Esophagus (tissue), 2 donors: ENCODE results near the gene ORMDL2. TPM values are rescaled to one million over a fixed set of nuclear protein-coding genes. Genes with fewer than 3 reads are reported as not detected.
A peak's percentile ranks its signal among the peaks of the same experiment; 100 is the strongest.
"Not testable (repeated sequence)": the region's sequence is repeated elsewhere in the genome, so short reads cannot be mapped to it uniquely, and the experiment has no call there.

ENCODE experiments used
- H3K27ac ChIP-seq, 2 donors: one replicate each; pipeline ENCODE4 v1.5.1; 2013; ENCODE audit warnings: low read depth in 2 of 2, mild to moderate bottlenecking in 2 of 2, inconsistent platforms in 1 of 2, low read length in 1 of 2, moderate library complexity in 1 of 2
- H3K27me3 ChIP-seq, 2 donors: one replicate each; pipeline ENCODE4 v1.6.1; 2013; ENCODE audit warnings: low read length in 2 of 2, control low read depth in 1 of 2, mild to moderate bottlenecking in 1 of 2; ENCODE audit not compliant: insufficient read depth in 2 of 2, control insufficient read depth in 1 of 2
- H3K36me3 ChIP-seq, 2 donors: one replicate each; pipeline ENCODE4 v1.6.1; 2013; ENCODE audit warnings: low read length in 1 of 2; ENCODE audit not compliant: control insufficient read depth in 2 of 2, insufficient read depth in 2 of 2
- H3K4me1 ChIP-seq, 2 donors: one replicate each; pipeline ENCODE4 v1.6.1; 2013; ENCODE audit warnings: low read length in 1 of 2; ENCODE audit not compliant: control insufficient read depth in 2 of 2, insufficient read depth in 2 of 2
- H3K4me3 ChIP-seq, 2 donors: one replicate each; pipeline ENCODE4 v1.5.1; 2013; ENCODE audit warnings: low read length in 2 of 2, mild to moderate bottlenecking in 2 of 2, low read depth in 1 of 2, moderate library complexity in 1 of 2
- H3K9me3 ChIP-seq, 2 donors: one replicate each; pipeline ENCODE4 v1.6.1; 2013; ENCODE audit warnings: mild to moderate bottlenecking in 2 of 2, low read depth in 1 of 2, low read length in 1 of 2, moderate library complexity in 1 of 2; ENCODE audit not compliant: control insufficient read depth in 2 of 2, insufficient read depth in 1 of 2
- WGBS, 2 donors: extraction: QIAGEN DNeasy Blood & Tissue Kit; methylation state at CpG; one replicate each; pipeline ENCODE4 v1.1.7; 2013; 5-methylcytosine and 5-hydroxymethylcytosine counted together
- polyA plus RNA-seq, 2 donors: library from polyadenylated mRNA; stranded (reverse); fragments of 200-250 nt; gene quantifications; one replicate each; pipeline ENCODE4 v1.2.3, GENCODE V29; 2013
- donor health status: healthy with polysubstance abuse.
- donor health status: Bipolar disorder and iron deficiency.

ORMDL2 gene
- polyA plus RNA-seq, 2 donors, result 97.1 to 100 TPM

DNA sequence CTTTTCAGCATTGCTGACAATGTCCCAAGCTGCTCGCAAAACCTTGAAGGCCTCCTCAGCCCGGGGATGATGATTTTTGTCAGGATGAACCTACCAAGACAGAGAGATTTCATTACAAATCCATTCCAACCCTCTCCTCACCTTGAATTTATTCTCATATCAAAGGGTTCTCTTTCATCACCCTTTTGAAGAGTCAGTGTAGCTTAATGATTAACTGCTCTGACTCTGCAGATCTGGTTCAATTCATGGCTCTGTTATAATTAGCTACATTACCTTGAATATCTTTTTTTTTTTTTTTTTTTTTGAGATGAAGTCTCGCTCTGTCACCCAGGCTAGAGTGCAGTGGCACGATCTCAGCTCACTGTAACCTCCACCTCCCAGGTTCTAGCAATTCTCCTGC lies 5.6 kb downstream of the ORMDL2 start:
- Histone ChIP-seq H3K4me3 (no peak overlapping the region), H3K36me3 (peaks cover 11 to 19% of the 10 kb centered on the region in 2 donors), H3K9me3 (no peaks in the 10 kb centered on the region), H3K4me1 (peaks cover 3 to 13% of the 10 kb centered on the region in 2 donors), H3K27ac (no peak overlapping the region), H3K27me3 (no peaks in the 10 kb centered on the region)
- WGBS, 2 donors, result 64 to 86% methylated on average over 4 of the region's 4 CpGs

DNA sequence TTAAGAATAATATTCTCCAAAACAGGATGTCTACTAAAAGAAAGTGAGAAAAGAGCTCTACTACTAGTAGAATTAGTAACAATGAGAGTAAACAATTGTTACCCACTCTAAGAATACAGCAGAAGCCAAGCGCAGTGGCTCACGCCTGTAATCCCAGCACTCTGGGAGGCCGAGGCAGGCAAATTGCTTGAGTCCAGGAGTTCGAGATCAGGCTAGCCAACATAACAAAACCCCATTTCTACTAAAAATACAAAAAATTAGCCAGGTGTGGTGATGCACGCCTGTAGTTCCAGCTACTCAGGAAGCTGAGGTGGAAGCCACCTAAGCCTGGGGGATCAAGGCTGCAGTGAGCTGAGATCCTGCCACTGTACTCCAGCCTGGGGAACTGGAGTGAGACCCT lies 6.9 kb downstream of the ORMDL2 start:
- WGBS, 2 donors, result 82 to 88% methylated on average over 5 of the region's 5 CpGs
- peaks cover 11 to 17% of the 10 kb centered on the region in 2 donors for H3K36me3 ChIP-seq
- H3K27ac ChIP-seq, result no peak overlapping the region
- H3K4me3 ChIP-seq, result no peak overlapping the region
- no peaks in the 10 kb centered on the region for H3K9me3 ChIP-seq
- peaks cover 3 to 7% of the 10 kb centered on the region in 2 donors for H3K4me1 ChIP-seq
- no peaks in the 10 kb centered on the region for H3K27me3 ChIP-seq

DNA sequence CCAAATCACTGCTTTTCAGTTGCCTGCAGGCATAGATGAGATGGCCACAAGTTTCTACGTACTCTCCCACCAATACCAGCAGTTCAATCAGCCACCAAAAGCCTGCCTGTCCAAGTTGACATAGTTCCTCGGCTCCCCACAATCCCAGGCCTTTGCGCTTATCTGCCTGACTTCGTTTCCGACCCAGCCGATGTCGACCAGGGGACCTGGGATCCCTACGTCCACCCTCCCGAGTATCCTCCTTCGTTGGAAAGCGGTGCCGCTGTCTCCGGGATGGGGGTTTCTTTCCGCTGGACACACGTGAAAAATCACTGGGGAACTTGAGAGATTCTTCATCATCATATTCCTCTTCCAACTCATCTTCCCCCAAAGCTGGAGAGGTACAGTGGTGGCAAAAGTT lies 10.0 kb downstream of the ORMDL2 start:
- no peaks in the 10 kb centered on the region for H3K27me3 ChIP-seq
- H3K36me3 ChIP-seq, result peaks cover 0 to 2% of the 10 kb centered on the region in 2 donors
- H3K4me3 ChIP-seq, result no peak overlapping the region
- peak overlapping the region in 1 of 2 donors; percentile 40 for H3K27ac ChIP-seq
- WGBS, 2 donors, result 91 to 93% methylated on average over 15 of the region's 15 CpGs
- no peaks in the 10 kb centered on the region for H3K9me3 ChIP-seq
- H3K4me1 ChIP-seq, result peaks cover 5 to 15% of the 10 kb centered on the region in 2 donors

DNA sequence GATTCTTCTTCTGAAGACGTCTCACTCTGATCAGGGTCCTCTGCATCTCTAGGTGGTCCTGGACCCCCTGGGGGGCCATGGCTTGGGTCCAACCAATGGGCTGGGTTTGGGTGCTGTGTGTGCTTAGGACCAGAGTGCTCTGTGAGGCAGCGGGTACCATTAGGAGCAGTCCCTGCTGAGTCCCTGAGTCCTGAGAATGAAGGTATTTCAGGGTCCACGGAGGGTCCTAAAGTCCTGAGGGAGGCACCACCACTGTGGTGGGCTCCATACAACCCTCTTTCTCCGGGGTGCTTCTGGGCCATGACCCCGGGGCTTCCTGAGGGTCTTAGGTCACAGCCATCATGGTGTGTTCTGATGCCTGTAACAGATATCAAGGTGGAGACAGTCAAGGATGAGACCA lies 10.5 kb downstream of the ORMDL2 start:
- H3K4me1 ChIP-seq, result peaks cover 5 to 17% of the 10 kb centered on the region in 2 donors

DNA sequence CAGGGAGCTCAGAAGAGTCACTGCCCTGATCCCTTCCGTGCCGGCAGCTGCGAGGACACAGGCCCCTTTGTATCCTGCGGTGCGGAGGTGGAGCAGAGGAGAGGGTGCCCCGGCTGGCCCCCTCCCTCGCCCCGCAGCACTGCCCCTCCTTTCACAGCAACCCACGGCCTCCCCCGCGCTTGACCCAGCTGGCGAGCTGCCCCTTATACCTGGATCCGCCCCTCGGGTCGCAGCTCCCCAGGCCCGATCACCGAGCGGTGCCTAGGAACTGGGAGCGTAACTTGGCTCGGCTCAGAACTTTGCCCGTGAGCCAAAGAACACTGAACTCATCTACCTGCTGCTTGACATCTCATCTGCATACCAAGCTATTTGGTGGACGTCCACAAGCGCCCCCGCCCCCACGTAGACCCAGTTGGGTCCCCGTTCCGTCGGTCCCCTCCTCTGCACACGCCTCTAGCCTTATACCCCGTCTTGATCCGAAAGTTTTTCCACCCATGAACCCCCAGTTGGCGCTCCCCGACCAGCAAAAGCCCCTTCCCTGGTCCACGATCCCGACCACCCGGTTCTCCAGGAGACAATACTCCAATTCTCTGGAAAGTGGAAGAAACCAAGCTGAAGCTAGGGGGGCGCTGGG lies 12.2 kb downstream of the ORMDL2 start:
- no peaks in the 10 kb centered on the region for H3K27me3 ChIP-seq
- WGBS, 2 donors, result 0 to 1% methylated on average over 37 of the region's 37 CpGs
- H3K4me1 ChIP-seq, result peaks cover 5 to 17% of the 10 kb centered on the region in 2 donors
- H3K9me3 ChIP-seq, result no peaks in the 10 kb centered on the region
- H3K27ac ChIP-seq, result peak overlapping the region; percentile 72 to 94
- no peaks in the 10 kb centered on the region for H3K36me3 ChIP-seq
- H3K4me3 ChIP-seq, result peak overlapping the region; percentile 69 to 83

More for the DNA sequence above, 10.5 kb downstream of the ORMDL2 start:
- Histone ChIP-seq H3K27me3 (no peaks in the 10 kb centered on the region), H3K9me3 (no peaks in the 10 kb centered on the region), H3K27ac (peak overlapping the region; percentile 26 to 73), H3K4me3 (peak overlapping the region in 1 of 2 donors; percentile 69), H3K36me3 (no peaks in the 10 kb centered on the region)
- 89% methylated on average over 5 of the region's 5 CpGs for WGBS, 2 donors

DNA sequence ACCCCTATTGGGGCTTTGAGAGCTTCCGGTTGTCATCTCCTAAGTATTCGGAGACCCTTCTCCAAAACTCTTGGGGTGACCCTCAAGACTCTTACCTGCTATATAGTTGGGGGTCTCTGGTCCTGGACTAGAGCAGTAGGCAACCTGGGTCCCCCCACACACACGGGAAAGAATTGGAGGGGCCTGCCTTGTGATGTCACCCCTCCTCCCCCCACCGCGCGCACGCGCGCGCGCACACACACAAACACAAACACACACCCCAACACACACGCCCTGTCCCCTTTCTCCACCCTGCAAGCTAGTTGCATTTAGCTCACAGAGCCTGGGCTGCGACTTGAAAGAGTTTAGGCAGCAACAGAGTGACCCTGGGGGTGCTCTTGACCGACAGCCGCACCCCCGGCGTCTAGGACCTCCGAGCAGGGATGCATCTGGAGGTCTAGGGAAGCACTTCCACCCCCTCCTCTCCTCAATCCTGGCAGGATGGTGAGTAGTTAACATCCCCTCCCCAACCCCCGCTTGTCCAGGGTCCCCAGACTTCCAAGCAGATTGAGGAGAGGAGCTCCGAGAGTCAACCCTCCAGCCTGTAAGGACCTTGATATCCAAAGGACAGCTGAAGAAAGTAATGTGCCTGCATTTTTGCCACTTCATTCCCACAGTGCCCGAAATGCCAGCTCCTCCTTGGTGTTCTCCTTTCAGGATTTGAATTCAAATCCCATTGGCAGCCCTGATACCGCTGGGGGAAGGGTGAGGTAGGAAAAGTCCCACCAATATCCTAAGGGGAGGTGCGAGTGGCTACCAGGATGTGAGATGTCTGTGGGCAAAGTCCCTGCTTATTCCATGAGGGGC lies 13.0 kb downstream of the ORMDL2 start:
- Histone ChIP-seq H3K4me1 (peaks cover 5 to 17% of the 10 kb centered on the region in 2 donors), H3K4me3 (peak overlapping the region; percentile 69 to 83), H3K27me3 (no peaks in the 10 kb centered on the region), H3K36me3 (no peaks in the 10 kb centered on the region), H3K9me3 (no peaks in the 10 kb centered on the region), H3K27ac (peak overlapping the region; percentile 72 to 94)
- WGBS, 2 donors, result 5 to 6% methylated on average over 23 of the region's 23 CpGs

DNA sequence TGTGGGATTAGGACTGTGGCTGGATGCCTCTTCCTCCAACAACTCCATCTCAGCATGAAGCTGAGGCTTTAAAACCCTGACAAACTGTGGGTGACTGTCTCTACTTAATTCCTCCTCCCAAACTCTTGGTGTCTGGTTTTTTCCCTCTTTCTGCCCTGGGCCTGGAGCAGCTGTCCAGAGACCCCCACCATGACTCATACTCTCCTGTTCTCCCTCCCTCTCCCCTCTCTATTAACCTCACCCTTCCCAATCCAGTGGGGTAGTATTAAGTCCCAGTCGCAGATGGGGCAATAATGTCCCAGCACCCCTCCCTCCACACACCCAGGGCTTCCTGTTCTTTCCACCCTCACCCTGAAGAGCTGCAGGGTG lies 13.6 kb downstream of the ORMDL2 start:
- Histone ChIP-seq H3K9me3 (no peaks in the 10 kb centered on the region), H3K27ac (peak overlapping the region; percentile 72 to 94), H3K36me3 (no peaks in the 10 kb centered on the region), H3K4me1 (peaks cover 5 to 17% of the 10 kb centered on the region in 2 donors), H3K4me3 (peak overlapping the region; percentile 69 to 83), H3K27me3 (no peaks in the 10 kb centered on the region)
- WGBS, 2 donors, result 37 to 44% methylated on average over 1 of the region's 1 CpG

DNA sequence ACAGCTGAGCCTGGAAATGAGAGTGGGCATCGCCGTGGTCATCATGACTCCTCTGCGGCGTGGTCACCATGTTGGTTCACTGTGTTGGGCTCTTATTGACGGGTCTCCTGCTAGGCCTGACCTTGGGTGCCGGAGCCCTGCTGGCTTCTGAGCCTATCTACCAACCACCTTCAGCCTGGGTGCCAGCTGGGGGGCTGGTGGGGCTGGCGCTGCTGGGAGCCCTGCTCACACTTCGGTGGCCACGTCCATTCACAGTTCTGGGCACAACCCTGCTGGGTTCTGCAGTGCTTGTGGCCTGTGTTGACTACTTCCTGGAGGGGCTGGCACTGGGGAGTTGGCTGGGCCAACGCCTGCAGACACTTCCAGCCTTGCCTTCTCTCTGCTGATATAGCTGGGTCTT lies 15.2 kb downstream of the ORMDL2 start:
- Histone ChIP-seq H3K4me3 (no peak overlapping the region), H3K36me3 (no peaks in the 10 kb centered on the region), H3K4me1 (peaks cover 2 to 10% of the 10 kb centered on the region in 2 donors), H3K9me3 (no peaks in the 10 kb centered on the region), H3K27ac (no peak overlapping the region), H3K27me3 (no peaks in the 10 kb centered on the region)
- 92 to 95% methylated on average over 10 of the region's 10 CpGs for WGBS, 2 donors

DNA sequence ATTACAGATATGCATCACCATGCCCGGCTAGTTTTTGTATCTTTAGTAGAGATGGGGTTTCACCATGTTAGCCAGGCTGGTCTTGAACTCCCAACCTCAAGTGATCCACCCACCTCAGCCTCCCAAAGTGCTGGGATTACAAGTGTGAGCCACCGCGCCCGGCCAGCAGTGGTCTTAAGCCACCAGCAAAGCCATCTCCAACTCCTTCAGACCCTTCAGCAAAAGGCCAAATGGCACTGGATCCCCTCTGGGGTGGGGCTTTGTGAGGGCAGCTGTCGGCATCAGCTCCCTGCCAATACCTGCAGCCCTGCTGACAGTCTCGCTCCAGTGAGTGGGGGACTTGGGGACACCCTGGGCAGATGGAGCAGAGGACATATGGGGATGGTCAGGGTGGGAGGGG lies 16.6 kb downstream of the ORMDL2 start:
- WGBS, 2 donors, result 79 to 84% methylated on average over 6 of the region's 6 CpGs
- not testable (repeated sequence) for H3K9me3 ChIP-seq, H3K27me3 ChIP-seq, H3K4me1 ChIP-seq, H3K36me3 ChIP-seq, H3K4me3 ChIP-seq, H3K27ac ChIP-seq
